Vagina (tissue), 2 donors: ENCODE results near the gene ABCA7. TPM values are rescaled to one million over a fixed set of nuclear protein-coding genes. Genes with fewer than 3 reads are reported as not detected.
A peak's percentile ranks its signal among the peaks of the same experiment; 100 is the strongest.

ENCODE experiments used
- DNase-seq, 2 donors: peaks; one replicate each; pipeline ENCODE4 v3.0.0-alpha.2; 2017; ENCODE audit errors: extremely low spot score in 2 of 2
- H3K27ac ChIP-seq: fragments of 200-600 bp; sonication (generic); one replicate; pipeline ENCODE4 v1.5.1; 2019
- H3K27me3 ChIP-seq: fragments of 200-600 bp; sonication (generic); one replicate; pipeline ENCODE4 v1.5.1; 2019
- H3K36me3 ChIP-seq, 2 donors: fragments of 200-600 bp; sonication (generic); one replicate each; pipeline ENCODE4 v1.5.1; 2017 to 2019
- H3K4me1 ChIP-seq: fragments of 200-600 bp; sonication (generic); one replicate; pipeline ENCODE4 v1.5.1; 2019
- H3K4me3 ChIP-seq, 2 donors: fragments of 200-600 bp; sonication (generic); 1 replicate in 1 of 2; 2 replicates in 1 of 2; pipeline ENCODE4 v1.5.1; 2016 to 2019
- H3K9me3 ChIP-seq: fragments of 200-600 bp; sonication (generic); one replicate; pipeline ENCODE4 v1.5.1; 2019
- POLR2A ChIP-seq, 2 donors: fragments of 450-650 bp; IDR thresholded peaks; one replicate each; pipeline ENCODE4 v1.6.1; 2017; ENCODE audit warnings: antibody characterized with exemption in 2 of 2, mild to moderate bottlenecking in 2 of 2, moderate library complexity in 2 of 2
- POLR2AphosphoS5 ChIP-seq, 2 donors: sonication (generic); formaldehyde crosslinking; IDR thresholded peaks; one replicate each; pipeline ENCODE4 v1.9.0; 2017; ENCODE audit warnings: antibody characterized with exemption in 2 of 2, mild to moderate bottlenecking in 2 of 2, low read depth in 1 of 2; ENCODE audit not compliant: insufficient read depth in 1 of 2
- intact Hi-C: fragments of 100-400 bp; cut with DNase I; formaldehyde crosslinking; loops from one replicate; pipeline ENCODE4 v1.15.1; 2023
- total RNA-seq: library from RNA; depleted of rRNA; stranded (reverse); fragments of >200 nt; gene quantifications from one replicate; pipeline ENCODE4 v1.2.3, GENCODE V29; 2016
- TF ChIP-seq, protein P1 (sequence below), 3 experiments: fragments of 450-650 bp in 2 of 3; fragments of 200-600 bp in 1 of 3; sonication (generic) in 1 of 3; IDR thresholded peaks; one replicate each; pipeline ENCODE4 v1.5.1; 2017 to 2019; ENCODE audit warnings: antibody characterized with exemption in 3 of 3, mild to moderate bottlenecking in 2 of 3, moderate library complexity in 2 of 3

The ABCA7 gene, protein sequence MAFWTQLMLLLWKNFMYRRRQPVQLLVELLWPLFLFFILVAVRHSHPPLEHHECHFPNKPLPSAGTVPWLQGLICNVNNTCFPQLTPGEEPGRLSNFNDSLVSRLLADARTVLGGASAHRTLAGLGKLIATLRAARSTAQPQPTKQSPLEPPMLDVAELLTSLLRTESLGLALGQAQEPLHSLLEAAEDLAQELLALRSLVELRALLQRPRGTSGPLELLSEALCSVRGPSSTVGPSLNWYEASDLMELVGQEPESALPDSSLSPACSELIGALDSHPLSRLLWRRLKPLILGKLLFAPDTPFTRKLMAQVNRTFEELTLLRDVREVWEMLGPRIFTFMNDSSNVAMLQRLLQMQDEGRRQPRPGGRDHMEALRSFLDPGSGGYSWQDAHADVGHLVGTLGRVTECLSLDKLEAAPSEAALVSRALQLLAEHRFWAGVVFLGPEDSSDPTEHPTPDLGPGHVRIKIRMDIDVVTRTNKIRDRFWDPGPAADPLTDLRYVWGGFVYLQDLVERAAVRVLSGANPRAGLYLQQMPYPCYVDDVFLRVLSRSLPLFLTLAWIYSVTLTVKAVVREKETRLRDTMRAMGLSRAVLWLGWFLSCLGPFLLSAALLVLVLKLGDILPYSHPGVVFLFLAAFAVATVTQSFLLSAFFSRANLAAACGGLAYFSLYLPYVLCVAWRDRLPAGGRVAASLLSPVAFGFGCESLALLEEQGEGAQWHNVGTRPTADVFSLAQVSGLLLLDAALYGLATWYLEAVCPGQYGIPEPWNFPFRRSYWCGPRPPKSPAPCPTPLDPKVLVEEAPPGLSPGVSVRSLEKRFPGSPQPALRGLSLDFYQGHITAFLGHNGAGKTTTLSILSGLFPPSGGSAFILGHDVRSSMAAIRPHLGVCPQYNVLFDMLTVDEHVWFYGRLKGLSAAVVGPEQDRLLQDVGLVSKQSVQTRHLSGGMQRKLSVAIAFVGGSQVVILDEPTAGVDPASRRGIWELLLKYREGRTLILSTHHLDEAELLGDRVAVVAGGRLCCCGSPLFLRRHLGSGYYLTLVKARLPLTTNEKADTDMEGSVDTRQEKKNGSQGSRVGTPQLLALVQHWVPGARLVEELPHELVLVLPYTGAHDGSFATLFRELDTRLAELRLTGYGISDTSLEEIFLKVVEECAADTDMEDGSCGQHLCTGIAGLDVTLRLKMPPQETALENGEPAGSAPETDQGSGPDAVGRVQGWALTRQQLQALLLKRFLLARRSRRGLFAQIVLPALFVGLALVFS (N-terminal part only)
- total RNA-seq, result 29.5 TPM

DNA sequence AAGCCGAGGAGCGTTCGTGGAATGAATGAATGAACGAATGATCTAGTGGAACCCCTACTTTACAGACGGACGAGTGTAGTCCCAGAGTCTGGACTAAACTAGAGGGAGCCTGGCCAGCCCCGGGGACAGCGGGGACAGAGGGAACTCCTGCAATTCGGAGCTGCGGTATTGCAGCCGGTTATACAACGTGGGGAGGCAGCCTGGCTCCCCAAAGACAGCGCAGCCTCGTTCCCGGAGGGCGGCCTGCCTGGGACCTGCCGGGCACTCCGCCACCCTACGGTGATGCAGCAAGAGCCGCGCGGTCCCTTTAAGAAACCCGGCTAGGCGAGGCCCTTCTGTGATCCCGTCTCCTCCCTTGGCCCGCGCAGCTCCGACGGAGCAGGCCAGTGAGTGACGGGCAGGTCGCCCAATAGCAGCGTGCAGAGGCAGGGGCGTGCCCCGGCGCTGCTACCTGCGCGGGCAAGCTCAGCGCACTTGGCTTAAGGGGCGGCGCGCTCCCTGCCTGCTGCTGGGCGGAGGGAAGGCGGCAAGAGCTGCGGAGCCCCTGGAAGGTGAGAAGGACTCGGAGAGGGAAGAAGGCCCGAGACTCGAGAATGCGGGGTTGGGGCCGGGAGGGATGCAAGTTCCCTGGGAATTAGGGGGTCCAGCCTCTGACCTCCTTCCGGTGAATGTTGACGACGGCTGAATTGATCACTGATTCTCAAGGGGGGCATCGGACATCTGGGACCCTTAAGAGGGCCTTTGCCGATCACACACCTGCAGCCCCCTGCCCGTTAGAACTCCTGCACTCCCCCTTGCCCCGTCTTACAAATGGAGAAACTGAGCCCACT lies at the start of gene ABCA7:
Gene ABCA7, plus strand, starts transcription at position 462 of the 830 bp plus-strand sequence. CDS start 1,255 bp downstream, outside the sequence.
- intact Hi-C loops, result no loop called here
- H3K27ac ChIP-seq, result peak within 1 kb of the TSS; percentile 34
- H3K27me3 ChIP-seq, result no peaks in the 10 kb centered on the region
- TF ChIP-seq POLR2AphosphoS5 (IDR thresholded peaks at IDR 0.05; ENCODE audit: insufficient read depth in 1 of 2, low read depth in 1 of 2), result peak; percentile 83 to 96
- TF ChIP-seq, protein P1, sequence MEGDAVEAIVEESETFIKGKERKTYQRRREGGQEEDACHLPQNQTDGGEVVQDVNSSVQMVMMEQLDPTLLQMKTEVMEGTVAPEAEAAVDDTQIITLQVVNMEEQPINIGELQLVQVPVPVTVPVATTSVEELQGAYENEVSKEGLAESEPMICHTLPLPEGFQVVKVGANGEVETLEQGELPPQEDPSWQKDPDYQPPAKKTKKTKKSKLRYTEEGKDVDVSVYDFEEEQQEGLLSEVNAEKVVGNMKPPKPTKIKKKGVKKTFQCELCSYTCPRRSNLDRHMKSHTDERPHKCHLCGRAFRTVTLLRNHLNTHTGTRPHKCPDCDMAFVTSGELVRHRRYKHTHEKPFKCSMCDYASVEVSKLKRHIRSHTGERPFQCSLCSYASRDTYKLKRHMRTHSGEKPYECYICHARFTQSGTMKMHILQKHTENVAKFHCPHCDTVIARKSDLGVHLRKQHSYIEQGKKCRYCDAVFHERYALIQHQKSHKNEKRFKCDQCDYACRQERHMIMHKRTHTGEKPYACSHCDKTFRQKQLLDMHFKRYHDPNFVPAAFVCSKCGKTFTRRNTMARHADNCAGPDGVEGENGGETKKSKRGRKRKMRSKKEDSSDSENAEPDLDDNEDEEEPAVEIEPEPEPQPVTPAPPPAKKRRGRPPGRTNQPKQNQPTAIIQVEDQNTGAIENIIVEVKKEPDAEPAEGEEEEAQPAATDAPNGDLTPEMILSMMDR (IDR thresholded peaks at IDR 0.05), result no peak
- peak in 1 of 2 donors; percentile 36 for TF ChIP-seq POLR2A (IDR thresholded peaks at IDR 0.05)
- H3K4me1 ChIP-seq, result peaks cover 36% of the 10 kb centered on the region
- peak within 1 kb of the TSS; percentile 51 to 55 for H3K4me3 ChIP-seq
- DNase-seq, result no peak
- no peaks in the 10 kb centered on the region for H3K9me3 ChIP-seq
- peaks cover 0 to 19% of the 10 kb centered on the region in 2 donors for H3K36me3 ChIP-seq

DNA sequence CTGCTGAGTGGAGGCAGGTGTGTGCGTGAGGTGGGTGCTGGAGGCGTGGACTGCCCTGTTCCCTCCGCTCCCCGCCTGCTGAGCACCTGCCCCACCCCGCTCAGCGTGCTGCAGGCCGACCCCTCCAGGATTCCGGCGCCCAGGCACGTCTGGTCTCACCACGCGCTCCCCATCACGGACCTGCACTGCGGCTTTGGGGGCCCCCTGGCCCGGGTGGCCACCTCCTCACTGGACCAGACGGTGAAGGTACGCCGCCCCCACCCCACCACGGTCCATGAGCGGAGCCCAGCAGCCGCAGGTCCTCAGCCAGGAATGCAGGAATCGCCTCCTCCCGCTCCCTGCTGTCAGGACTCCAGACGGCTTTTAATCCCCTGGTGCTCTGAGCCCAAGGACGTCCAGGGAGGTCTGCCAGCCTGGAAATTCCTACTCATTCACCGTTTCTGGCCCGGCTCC lies 49.8 kb upstream of the ABCA7 start:
- Histone ChIP-seq H3K4me1 (peaks cover 4% of the 10 kb centered on the region), H3K27me3 (no peaks in the 10 kb centered on the region), H3K4me3 (no peak overlapping the region), H3K36me3 (peaks cover 0 to 41% of the 10 kb centered on the region in 2 donors), H3K9me3 (no peaks in the 10 kb centered on the region), H3K27ac (no peak overlapping the region)
- intact Hi-C loops, result no loop called here
- TF ChIP-seq POLR2AphosphoS5 (IDR thresholded peaks at IDR 0.05; ENCODE audit: insufficient read depth in 1 of 2, low read depth in 1 of 2) (no peak), POLR2A (IDR thresholded peaks at IDR 0.05) (no peak)
- TF ChIP-seq, protein P1 (IDR thresholded peaks at IDR 0.05), result no peak
- DNase-seq, result no peak

DNA sequence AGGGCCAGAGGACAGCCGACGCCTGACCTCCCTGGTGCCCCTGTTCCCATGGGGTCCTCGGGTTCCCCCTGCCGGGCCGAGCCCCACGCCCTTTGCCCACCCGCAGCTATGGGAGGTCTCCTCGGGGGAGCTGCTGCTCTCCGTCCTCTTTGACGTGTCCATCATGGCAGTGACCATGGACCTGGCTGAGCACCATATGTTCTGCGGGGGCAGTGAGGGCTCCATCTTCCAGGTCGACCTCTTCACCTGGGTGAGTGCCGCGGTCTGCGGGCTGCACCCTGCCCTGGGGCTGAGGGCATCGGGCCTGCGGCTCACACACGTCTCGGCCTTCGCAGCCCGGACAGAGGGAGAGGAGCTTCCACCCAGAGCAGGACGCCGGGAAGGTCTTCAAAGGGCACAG lies 49.2 kb upstream of the ABCA7 start:
- Histone ChIP-seq H3K9me3 (no peaks in the 10 kb centered on the region), H3K36me3 (peaks cover 0 to 41% of the 10 kb centered on the region in 2 donors), H3K4me3 (no peak overlapping the region), H3K27ac (no peak overlapping the region), H3K4me1 (peaks cover under 1% of the 10 kb centered on the region), H3K27me3 (no peaks in the 10 kb centered on the region)
- no peak for DNase-seq
- TF ChIP-seq, protein P1 (IDR thresholded peaks at IDR 0.05), result no peak
- no peak for TF ChIP-seq POLR2A (IDR thresholded peaks at IDR 0.05)
- no peak for TF ChIP-seq POLR2AphosphoS5 (IDR thresholded peaks at IDR 0.05; ENCODE audit: insufficient read depth in 1 of 2, low read depth in 1 of 2)
- intact Hi-C loops, result no loop called here

DNA sequence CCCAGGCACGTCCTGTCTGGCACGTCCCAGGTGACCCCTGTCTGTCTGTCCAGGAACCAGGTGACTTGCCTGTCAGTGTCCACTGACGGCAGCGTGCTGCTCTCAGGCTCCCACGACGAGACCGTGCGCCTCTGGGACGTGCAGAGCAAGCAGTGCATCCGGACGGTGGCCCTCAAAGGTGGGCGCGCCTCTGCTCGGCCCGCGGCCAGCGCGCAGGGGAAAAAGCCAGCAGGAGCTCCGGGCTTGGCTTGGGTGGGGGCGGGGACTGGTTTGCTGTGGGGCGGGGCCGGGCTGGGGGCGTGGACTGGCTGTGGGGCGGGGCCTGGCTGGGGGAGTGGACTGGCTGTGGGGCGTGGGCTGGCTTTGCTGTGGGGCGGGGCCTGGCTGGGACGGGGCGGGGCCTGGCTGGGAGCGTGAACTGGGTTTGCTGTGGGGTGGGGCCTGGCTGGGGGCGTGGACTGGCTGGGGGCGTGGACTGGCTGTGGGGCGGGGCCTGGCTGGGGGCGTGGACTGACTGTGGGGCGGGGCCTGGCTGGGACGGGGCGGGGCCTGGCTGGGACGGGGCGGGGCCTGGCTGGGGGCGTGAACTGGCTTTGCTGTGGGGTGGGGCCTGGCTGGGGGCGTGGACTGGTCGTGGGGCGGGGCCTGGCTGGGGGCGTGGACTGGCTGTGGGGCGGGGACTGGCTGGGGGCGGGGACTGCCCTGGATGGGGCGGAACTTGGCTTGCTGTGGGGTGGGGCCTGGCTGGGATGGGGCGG lies 48.6 kb upstream of the ABCA7 start:
- H3K27me3 ChIP-seq, result no peaks in the 10 kb centered on the region
- intact Hi-C loops, result no loop called here
- no peak overlapping the region for H3K4me3 ChIP-seq
- TF ChIP-seq POLR2AphosphoS5 (IDR thresholded peaks at IDR 0.05; ENCODE audit: insufficient read depth in 1 of 2, low read depth in 1 of 2), result no peak
- no peak for TF ChIP-seq POLR2A (IDR thresholded peaks at IDR 0.05)
- TF ChIP-seq, protein P1 (IDR thresholded peaks at IDR 0.05), result no peak
- DNase-seq, result no peak
- no peaks in the 10 kb centered on the region for H3K9me3 ChIP-seq
- H3K27ac ChIP-seq, result no peak overlapping the region
- H3K36me3 ChIP-seq, result peaks cover 0 to 36% of the 10 kb centered on the region in 2 donors
- H3K4me1 ChIP-seq, result peaks cover 7% of the 10 kb centered on the region
